HG03108 (cell line): ENCODE measurements around the gene LYRM2.

Experiments used
- ATAC-seq: cut with Tn5 transposase; IDR thresholded peaks from one replicate; pipeline ENCODE4 v1.9.1; 2021; ENCODE audit warnings: moderate library complexity; ENCODE audit not compliant: unreplicated experiment

The LYRM2 gene

DNA sequence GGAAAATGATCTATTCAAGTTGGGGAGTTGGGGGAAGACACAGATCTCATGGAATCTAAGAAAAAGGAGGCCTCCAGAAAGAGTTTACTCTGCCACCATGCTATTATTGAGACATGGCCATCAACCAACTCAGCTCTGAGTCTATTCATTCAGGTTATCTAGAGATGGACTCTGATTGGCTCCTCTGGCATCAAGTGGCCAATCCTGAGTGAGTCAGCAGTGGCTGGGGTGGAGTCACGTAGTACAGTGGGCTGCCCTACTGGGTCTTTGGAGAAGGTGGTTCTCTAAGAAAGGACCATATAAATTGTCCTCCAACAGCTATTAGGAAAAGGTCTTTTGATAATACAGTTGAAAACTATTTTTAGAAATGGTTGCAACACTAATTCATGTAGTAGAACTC is 42.1 kb downstream of the LYRM2 start:
- ATAC-seq, result no peak

DNA sequence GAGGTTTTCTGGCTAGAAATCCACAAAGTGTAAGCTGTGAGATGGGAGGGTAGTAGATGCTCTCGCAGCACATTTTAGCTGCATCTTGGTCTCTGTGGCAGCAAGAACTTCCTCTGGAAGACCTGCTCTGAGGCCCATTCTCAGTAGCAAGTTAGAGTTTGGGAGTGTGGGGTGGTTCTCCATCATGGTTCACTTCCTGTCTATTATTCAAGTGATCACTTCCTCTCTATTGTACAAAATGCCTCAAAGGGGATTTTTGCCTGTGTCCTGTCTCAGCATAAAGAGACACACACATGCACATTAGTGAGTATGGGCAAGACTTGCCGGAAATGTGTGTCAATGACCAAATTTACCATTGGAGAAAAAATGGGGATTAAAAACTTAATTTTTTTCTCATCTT is 42.5 kb downstream of the LYRM2 start:
- ATAC-seq, result peak; percentile 82

DNA sequence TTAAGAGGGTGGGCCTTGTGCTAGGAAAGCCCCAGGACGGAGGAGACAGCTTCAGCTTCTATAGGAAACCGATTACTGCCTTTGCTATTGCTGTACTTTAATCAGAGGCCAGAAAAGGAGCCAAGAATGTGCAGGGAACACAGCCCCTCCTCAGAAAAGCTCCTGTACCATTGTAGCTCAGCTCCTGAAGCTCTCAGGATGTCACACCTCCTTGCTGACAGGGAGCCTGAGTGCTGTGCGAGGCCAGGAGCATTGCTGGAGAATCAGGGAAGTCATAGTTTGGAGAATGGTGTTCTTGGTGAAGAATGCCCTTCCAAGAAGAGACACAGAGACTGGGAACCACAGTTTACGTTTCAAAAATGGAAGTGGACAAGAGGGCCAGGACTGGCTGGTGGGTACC is 46.8 kb downstream of the LYRM2 start:
- ATAC-seq, result no peak

GRCh38 chr6:89590133-89590532 is 48.4 kb downstream of the LYRM2 start:
- no peak for ATAC-seq

GRCh38 chr6:89589297-89590025 is 49.1 kb downstream of the LYRM2 start:
- no peak for ATAC-seq

- ATAC-seq, result no peak
These were observed 53.4 kb downstream of the LYRM2 start for GRCh38 chr6:89585154-89585553.

DNA sequence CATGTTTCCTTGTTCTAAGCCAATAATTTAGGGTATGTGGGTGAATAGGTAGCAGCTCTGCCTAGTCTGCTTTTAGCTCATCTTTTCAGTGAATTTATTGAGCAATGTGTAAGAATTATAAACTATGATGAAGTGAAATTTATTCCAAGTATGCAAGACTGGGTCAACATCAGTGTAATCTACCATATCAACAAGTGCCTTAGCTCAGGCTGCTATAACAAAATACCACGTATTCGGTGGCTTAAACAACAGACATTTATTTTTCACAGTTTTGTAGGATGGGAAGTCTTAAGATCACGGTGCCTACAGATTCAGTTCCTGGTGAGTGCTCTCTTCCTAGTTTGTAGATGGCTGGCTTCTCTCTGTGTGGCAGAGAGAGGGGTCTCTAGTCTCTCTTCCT is 54.0 kb downstream of the LYRM2 start:
- ATAC-seq, result no peak

DNA sequence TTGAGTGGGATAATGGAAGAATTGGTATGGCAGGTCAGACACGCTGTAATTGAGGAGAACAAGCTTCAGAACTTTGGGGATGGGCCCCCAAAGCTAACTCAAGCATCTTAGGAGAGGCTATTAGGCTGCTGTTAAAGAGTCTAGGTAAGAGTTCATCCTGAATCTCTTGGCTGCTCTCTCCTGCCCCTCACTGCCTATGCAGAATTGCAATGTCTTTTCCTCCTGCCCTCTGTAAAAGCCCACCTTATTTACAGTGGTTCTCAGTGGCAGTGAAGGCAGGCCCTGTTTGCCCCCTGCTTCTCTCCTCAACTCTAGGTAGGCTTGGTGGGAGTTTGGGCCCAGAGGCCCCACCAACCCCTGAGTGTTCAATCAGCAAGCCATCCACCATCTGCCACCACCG is 55.0 kb downstream of the LYRM2 start:
- no peak for ATAC-seq

DNA sequence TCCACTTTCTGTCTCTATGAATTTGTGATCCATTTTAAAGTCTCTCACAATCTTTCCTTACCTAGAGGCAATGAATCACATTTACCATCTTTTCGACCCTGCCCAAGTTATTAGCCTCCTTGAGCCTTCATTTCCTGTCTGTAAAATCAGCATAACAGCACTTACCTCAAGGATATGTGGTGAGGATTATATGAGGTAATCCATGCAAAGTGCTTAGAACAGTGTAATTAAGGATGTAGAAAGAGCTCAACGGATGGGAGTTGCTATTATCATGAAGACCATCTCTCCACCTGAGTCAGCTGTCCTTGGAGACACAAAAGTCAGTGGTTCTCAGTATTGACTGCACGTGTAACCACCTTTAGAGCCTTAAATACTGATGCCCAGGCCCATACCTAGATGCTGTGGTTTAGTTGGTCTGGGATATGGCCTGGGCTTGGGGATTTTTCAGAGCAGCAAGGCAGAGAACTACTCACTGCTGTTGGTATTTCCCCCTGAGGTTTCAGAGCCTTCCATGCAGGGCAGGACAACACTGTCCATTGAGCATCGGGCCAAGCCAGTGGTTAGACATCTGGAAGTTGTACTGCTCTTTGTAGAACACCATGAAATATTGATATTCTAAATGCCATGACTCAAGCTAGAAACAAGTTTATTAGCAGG is 55.8 kb downstream of the LYRM2 start:
- ATAC-seq, result no peak

- ATAC-seq, result no peak
These were observed 56.9 kb downstream of the LYRM2 start for GRCh38 chr6:89581689-89582088.

- no peak for ATAC-seq
These were observed 57.4 kb downstream of the LYRM2 start for GRCh38 chr6:89580997-89581666.

DNA sequence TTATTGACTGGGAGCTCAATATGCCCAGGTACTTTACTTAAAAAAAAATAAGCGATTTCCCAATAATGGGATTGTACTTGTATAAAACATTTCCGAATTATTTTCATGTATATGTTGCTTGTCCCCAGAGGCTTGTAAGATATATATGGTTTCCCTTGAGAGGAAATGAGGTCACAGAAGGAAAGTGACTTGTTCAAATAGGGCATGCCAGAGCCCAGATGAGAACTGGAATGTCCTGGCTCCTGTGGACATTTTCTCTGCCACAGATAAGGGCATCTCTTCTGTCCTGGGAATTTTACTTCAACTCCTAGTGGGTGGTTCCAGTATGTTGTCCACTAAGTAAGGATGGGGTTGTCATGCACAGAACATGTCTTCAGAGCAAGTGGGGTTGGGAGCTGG is 63.0 kb downstream of the LYRM2 start:
- no peak for ATAC-seq

DNA sequence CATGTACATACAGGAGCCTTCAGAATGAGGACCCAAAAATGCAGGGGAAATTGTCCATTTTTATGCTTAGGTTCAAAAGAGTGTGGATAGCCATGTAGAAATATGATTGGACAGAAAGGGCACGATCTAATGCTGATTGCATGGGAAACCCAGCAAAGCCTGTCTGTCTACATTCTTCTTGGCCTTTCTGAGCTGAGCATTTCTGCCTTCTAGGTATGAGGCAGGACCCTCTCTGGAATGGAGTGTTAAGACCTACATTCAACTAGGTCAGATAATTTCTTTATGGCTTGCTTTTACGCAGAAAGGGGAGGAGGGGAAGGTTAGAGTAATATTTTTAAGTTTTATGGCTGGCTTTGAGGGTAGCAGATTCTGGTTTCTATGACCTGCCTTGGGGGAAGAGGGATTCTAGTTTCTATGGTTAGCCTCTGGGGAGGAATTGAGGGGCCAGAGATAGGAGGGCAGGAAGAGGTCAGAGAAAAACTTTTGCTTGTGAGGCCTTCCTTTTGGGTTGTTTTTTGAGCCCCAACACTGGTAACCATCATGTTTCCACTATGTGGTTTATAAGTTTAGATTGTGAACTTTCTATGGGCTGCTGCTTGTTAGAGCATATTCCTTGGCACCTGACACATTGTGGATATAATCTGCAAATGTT is 63.5 kb downstream of the LYRM2 start:
- no peak for ATAC-seq

GRCh38 chr6:89567630-89568390 is 70.7 kb downstream of the LYRM2 start:
- no peak for ATAC-seq

DNA sequence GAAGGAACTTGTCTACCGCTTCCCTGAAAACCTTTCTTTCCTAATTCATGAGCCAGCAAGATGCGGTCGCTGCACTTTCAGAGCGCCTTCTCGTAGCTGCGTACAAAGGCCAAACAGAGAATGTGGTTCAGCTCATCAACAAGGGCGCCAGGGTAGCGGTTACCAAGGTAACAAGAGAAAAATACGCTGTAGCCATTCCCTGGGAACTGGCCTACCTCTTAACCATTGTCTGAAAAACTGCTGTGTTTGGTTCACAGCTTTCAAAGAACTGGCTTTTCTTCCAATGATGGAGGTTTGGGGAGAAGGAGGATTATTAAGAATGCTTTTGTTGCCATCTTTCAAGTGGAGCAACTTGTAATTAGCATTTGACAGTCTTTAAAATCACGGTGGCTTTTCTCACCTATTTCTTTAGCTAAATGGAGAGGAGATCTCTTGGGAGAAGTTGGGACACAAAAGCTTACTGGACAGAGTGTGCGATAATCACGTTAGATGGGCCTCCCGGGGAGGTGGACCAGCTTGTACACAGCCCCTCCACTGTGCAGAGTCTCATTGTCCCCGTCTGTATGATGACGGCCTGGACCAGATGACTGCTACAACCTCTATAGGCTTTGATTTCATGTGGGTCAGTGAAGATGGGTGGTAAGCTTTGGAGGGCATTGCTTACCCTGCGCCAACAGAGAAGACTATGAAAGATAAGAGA is 71.5 kb downstream of the LYRM2 start:
- ATAC-seq, result no peak

GRCh38 chr6:89566008-89566800 is 72.3 kb downstream of the LYRM2 start:
- no peak for ATAC-seq

DNA sequence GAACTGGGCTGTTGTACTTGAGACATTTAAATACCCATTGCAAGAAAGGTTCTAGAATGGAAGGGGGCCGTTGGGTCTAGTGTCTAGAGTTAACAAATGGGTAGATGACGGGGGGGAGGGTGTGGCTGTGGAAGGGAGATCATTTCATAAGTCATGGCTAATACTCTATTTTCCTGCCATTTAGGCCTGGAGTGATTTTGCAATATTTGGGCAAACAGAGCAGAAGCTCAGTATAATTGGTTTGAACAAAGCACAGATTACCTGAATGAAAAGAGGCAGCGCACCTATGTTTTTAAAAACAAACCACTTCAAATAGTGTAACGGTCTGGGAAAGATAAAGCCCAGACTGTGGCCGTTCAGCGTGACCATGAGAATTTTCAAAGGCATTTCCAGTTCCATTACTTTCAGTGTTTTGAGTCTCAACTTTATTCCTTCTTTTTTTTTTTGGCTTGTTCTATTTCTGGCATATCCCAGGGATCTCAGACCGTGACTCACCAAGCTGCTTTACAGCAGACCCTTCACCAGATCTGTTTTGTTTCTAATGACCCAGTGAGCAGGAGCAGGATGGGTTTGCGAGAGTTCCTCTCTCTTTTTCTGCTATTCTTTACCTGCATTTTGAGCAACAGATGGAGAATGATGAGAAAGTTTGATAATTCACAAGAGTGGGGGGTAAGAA is 73.7 kb downstream of the LYRM2 start:
- no peak for ATAC-seq

DNA sequence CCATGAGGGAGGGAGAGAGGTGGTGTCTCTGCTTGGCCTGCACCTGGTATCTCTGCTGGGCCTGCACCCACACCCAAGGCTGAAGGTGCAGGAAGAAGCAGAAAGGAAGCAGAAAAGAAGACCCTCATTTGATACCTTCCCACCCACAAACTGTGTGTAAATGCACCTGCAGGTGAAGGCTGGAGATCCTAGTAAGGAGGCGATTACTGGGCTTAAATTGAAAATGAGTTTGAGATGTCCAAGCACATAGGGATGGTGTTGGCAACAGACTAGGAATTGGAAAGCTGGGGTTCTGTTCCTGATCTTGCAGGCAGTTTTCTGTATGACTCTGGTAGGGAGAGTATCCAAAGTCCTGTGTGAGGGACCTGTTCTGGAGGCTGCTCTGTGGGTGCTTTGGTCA is 74.7 kb downstream of the LYRM2 start:
- ATAC-seq, result no peak
